Measurements from ENCODE around the gene EMILIN3.

Gene EMILIN3

DNA sequence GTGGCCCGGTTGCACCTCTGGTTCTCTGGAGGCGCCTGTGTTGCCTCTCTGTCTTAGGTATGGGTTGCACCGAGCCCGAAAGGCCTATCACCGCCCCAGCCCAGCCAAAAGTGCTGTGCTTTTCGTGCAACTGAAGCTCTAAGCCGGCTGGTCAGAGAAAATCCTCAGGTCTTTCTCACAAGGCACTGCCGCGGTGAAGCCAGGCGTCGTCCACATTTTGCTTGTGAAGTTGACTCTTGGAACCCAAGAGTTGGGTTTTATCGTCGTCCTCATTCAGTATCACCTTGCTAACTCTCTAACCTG, 726 bp upstream of the EMILIN3 start:
- DNase-seq (ENCODE audit: insufficient read length, low spot score) (no peak), FAIRE-seq (no peak)
- no peak for TF ChIP-seq POU2F2 (IDR thresholded peaks at IDR 0.05; ENCODE audit: low read depth, low read length)
- TF ChIP-seq PAX5 (IDR thresholded peaks at IDR 0.05; ENCODE audit: insufficient read depth, low read length, severe bottlenecking) = no peak
- TF ChIP-seq POLR2AphosphoS5 (IDR thresholded peaks at IDR 0.05; ENCODE audit: low read depth, low read length) = no peak
- no peak for TF ChIP-seq POLR2A (IDR thresholded peaks at IDR 0.05; ENCODE audit: low read depth, low read length)
- TF ChIP-seq TAF1 (IDR thresholded peaks at IDR 0.05; ENCODE audit: low read depth, low read length) = no peak
- no peak for TF ChIP-seq SPI1 (IDR thresholded peaks at IDR 0.05; ENCODE audit: low read depth, low read length)

DNA sequence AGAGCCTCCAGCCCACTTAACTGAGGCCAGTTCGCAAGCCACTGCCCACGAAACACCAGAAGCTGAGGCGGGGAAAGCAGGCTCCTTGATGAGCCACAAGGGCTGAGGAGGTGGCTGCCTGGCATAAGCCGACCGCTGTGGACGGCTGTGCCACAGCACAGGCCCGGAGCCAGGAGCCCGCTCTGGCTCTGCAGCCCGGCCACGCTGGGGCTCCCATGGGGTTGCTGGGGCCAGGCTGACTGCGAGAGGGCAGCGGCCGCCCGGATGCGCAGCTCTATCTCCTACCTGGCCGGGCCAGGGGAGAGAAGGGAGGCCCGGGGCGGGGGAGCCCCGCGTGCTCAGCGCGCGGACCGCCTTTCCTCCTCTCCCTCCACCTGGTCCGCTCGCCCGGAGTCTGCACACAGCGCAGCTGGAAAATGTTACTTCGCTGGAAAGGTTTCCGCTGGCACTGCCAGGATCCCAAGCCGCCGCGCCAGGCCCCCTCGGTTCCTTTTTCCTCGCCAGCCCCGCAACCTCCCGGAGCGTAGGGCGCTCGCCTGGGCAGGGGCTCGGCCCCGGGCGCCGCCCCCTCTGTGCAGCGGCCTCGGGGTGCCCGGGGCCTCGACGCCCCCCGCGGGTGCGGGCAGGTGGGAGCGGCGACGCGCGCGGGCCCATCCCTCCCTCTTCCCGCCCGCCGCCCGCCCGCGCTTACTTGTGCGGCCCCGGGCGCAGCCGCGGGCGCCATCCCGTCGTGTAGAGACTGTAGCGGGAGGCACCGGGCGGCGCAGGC, 657 bp downstream of the EMILIN3 start:
- FAIRE-seq (no peak), DNase-seq (ENCODE audit: insufficient read length, low spot score) (no peak)
- no peak for TF ChIP-seq POU2F2 (IDR thresholded peaks at IDR 0.05; ENCODE audit: low read depth, low read length)
- no peak for TF ChIP-seq TAF1 (IDR thresholded peaks at IDR 0.05; ENCODE audit: low read depth, low read length)

DNA sequence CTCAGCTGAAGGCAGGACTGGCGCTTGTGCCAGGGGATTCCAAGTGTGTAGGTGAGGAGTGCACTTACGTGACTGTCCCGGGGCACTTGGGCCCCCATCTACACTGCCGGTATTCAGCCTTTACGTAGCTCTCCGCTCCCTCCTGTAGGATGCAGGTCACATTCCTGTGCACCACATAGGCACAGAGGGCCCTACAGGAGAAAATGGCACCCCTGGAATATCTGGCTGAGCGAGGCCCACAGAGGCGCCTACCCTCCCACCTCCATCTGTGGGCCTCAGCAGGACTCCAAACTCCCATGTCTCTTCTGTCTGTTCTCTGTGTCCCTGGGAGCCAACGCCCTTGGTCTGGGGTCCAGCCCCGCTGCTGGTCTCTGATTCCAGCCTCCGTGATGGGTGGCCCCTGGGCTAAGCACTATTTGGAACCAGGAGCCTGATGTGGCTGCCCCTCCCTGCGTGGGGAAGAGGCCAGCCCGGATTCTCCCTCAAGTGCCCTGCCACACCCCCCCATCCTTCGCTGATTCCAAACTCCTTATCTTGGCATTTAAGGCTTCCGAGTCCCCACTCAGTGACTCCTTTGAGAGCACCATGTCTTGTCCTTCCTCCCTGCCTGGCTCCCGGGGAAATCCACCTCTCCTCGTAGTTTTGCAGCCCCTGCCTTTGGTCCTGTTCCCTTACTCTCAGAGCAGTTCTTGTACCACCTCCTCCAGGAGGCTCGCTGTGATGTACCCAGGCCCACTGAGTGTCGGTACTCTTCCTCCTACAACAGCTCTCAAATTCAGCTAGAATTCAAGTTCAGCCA, 1.5 kb downstream of the EMILIN3 start:
- FAIRE-seq = no peak
- no peak for TF ChIP-seq POLR2AphosphoS5 (IDR thresholded peaks at IDR 0.05; ENCODE audit: low read depth, low read length)
- no peak for TF ChIP-seq TAF1 (IDR thresholded peaks at IDR 0.05; ENCODE audit: low read depth, low read length)
- no peak for TF ChIP-seq POU2F2 (IDR thresholded peaks at IDR 0.05; ENCODE audit: low read depth, low read length)
- no peak for DNase-seq (ENCODE audit: insufficient read length, low spot score)

DNA sequence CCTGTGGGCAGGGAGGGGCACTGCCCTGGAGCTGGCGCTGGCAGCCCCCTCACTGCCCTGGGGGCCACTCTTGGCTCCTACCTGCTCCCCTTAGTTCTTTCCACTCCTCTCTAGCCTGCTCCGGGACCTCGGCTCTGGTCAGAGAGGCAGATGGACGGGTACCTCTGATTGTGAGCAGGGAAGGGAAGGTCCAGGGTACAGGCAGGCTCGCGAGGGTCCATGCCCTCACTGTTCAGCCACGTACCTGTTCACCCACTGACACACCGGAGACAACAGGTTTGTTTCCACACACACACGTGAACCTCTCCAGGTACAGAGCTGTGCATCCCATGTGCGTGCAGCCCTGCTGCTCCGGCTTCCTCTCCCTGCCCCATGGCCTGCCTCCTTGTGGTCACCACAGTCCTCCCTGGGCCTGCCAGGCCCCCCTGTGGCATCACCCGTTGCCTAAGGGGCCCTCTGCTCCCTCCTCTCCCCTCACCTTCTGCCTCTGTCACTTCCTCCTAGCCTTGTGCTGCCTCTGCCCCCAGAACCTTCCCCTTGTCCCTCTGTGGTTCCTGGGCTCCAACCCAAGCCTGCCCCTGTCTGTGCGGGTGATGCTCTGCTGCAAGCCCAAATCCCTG, 2.3 kb downstream of the EMILIN3 start:
- TF ChIP-seq SPI1 (IDR thresholded peaks at IDR 0.05; ENCODE audit: low read depth, low read length) (no peak), PAX5 (IDR thresholded peaks at IDR 0.05; ENCODE audit: insufficient read depth, low read length, severe bottlenecking) (no peak), TAF1 (IDR thresholded peaks at IDR 0.05; ENCODE audit: low read depth, low read length) (no peak), POU2F2 (IDR thresholded peaks at IDR 0.05; ENCODE audit: low read depth, low read length) (no peak), POLR2AphosphoS5 (IDR thresholded peaks at IDR 0.05; ENCODE audit: low read depth, low read length) (no peak), POLR2A (IDR thresholded peaks at IDR 0.05; ENCODE audit: low read depth, low read length) (no peak)
- no peak for FAIRE-seq
- no peak for DNase-seq (ENCODE audit: insufficient read length, low spot score)

DNA sequence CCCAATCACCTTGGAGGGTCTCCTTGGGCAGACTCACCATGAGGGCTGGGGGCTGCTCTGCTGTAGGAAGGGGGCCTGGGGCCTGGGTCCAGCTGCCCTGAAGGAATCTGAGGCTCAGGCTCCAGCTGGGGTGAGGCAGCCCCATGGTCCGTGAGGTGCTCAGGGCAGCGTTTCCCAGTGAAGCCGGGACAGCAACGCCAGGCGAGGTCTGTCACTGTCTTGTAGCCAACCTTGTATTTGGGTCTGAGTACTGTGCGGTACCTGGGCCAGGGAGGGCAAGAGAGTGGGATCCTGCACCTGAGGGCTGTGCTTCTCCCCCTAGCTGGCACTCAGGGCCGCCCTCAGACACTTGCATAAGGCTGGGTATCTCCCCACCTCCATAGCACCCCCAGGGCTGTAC, 3.0 kb downstream of the EMILIN3 start:
- FAIRE-seq (no peak), DNase-seq (ENCODE audit: insufficient read length, low spot score) (no peak)
- TF ChIP-seq SPI1 (IDR thresholded peaks at IDR 0.05; ENCODE audit: low read depth, low read length) (no peak), POU2F2 (IDR thresholded peaks at IDR 0.05; ENCODE audit: low read depth, low read length) (no peak), POLR2AphosphoS5 (IDR thresholded peaks at IDR 0.05; ENCODE audit: low read depth, low read length) (no peak), POLR2A (IDR thresholded peaks at IDR 0.05; ENCODE audit: low read depth, low read length) (no peak), PAX5 (IDR thresholded peaks at IDR 0.05; ENCODE audit: insufficient read depth, low read length, severe bottlenecking) (no peak), TAF1 (IDR thresholded peaks at IDR 0.05; ENCODE audit: low read depth, low read length) (no peak)

DNA sequence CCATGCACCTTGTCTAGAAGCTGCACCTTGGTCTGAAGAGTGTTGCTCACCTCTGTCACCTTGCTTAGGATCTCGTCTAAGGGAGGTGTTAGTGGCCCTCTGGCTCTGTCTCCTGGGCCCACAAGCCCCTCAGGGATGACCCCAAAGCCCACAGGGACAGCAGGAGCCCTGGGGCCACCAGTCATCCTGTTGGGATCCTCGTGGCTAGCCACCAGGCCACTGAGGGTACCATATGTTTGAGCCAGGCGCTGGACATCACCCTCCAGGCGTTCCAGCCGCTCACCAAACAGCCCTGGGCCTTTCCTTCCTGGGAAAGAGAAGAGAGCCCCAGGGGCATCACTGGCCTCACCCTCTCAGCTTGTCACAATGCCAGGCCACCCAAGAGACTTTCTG, 3.9 kb downstream of the EMILIN3 start:
- FAIRE-seq (no peak), DNase-seq (ENCODE audit: insufficient read length, low spot score) (no peak)
- TF ChIP-seq PAX5 (IDR thresholded peaks at IDR 0.05; ENCODE audit: insufficient read depth, low read length, severe bottlenecking) (no peak), TAF1 (IDR thresholded peaks at IDR 0.05; ENCODE audit: low read depth, low read length) (no peak), SPI1 (IDR thresholded peaks at IDR 0.05; ENCODE audit: low read depth, low read length) (no peak), POLR2A (IDR thresholded peaks at IDR 0.05; ENCODE audit: low read depth, low read length) (no peak), POLR2AphosphoS5 (IDR thresholded peaks at IDR 0.05; ENCODE audit: low read depth, low read length) (no peak)

DNA sequence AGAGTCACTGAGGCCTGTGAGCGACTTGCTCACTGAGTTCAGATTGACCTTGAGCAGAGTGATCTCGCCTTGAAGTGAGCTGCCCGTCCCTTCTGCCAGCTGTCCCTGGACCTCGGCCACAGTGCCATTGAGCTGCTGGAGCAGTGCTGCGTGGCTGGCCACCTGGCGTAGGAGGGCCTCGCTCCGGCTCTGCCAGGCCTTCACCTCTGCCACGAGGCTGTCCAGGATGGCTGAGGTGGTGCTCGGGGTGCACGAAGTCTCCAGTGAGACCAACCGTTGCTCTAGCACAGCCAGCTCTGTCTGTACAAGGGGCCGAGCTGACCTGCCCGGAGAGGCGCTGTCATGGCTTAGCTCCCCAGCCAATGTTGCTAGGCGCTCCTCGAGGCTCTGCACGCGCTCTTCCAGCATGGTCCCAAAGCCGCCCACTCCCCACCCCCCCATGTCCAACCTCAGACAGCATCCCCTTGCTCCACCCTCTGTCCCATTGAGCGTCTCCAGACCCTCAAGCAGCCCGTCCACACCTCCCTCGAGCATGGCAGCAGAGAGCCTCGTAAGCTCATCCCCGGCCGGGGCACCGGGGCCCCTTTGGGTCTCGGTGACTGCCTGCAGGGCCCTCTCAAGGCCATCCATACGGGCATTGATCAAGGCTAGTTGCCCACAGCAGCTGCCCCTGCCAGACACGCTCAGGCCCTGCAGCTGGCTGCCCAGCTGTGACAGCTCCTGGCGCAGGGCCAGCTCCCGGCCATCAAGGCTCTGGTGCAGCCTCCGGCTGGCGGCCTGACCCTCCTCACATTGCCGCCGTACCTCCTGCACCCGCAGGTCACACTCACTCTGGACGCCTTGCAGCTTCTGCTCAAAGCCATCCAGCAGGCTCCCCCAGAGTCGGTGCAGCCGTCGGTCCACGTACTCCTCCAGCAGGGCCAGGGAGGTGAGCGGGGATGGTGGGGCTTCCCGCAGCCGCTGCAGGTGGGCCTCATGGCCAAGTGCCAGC, 4.6 kb downstream of the EMILIN3 start:
- DNase-seq (ENCODE audit: insufficient read length, low spot score) (no peak), FAIRE-seq (no peak)

DNA sequence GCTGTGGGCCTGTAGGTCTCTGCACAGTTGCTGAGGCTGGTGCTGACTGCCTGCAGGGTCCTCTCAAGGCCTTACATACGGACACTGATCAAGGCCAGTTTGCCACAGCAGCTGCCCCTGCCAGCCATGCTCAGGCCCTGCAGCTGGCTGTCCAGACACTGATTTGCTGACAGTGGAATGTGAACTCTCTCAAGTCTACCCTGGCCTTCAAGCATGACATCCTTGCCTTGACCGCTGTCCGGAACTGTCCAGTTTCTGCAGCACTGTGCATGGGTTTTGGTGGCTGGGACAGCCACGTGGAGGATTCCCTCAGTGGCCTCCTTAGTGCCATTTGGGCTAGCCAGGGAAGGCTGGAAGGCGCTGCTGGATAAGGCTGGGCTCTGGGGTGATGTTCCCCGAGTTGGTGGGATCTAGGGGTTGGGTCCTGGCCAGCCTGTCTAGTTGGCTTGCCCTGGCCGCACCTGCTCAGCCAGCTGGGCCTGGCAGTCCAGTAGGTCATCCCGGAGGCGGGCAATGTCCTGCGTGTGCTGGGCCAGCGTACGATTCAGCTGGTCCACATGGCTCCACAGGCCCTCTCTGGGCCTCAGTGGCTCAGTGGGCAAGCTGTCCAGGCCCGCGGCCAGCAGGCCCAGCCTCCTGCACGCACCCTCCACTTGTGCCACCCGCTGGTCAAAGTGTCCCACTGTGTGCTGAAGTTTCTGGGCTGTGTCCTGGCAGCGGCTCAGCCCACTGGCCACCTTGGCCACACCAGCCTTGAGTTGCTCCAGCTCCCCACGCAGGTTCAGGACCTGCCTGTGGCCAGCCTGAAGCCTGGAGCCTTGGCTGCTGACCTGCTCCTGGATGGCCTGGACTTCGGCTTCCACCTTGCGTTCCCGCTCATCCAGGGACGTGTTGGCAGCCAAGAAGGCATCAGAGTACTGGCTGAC, 5.5 kb downstream of the EMILIN3 start:
- FAIRE-seq (no peak), DNase-seq (ENCODE audit: insufficient read length, low spot score) (no peak)
- TF ChIP-seq TAF1 (IDR thresholded peaks at IDR 0.05; ENCODE audit: low read depth, low read length) (no peak), POLR2AphosphoS5 (IDR thresholded peaks at IDR 0.05; ENCODE audit: low read depth, low read length) (no peak), POU2F2 (IDR thresholded peaks at IDR 0.05; ENCODE audit: low read depth, low read length) (no peak), SPI1 (IDR thresholded peaks at IDR 0.05; ENCODE audit: low read depth, low read length) (no peak), PAX5 (IDR thresholded peaks at IDR 0.05; ENCODE audit: insufficient read depth, low read length, severe bottlenecking) (no peak), POLR2A (IDR thresholded peaks at IDR 0.05; ENCODE audit: low read depth, low read length) (no peak)

More for the DNA sequence above, 4.6 kb downstream of the EMILIN3 start:
- no peak for TF ChIP-seq POLR2AphosphoS5 (IDR thresholded peaks at IDR 0.05; ENCODE audit: low read depth, low read length)
- TF ChIP-seq POU2F2 (IDR thresholded peaks at IDR 0.05; ENCODE audit: low read depth, low read length) = no peak
- no peak for TF ChIP-seq SPI1 (IDR thresholded peaks at IDR 0.05; ENCODE audit: low read depth, low read length)
- no peak for TF ChIP-seq TAF1 (IDR thresholded peaks at IDR 0.05; ENCODE audit: low read depth, low read length)
